WTC11 (cell line): Measurements from ENCODE around the gene NUB1.

ENCODE experiments used
- CTCF ChIP-seq: fragments of 200-600 bp; IDR thresholded peaks from 2 replicates; pipeline ENCODE4 v1.8.0; 2022; ENCODE audit warnings: antibody characterized with exemption
- ZNF425 ChIP-seq: fragments of 250-450 bp; sonication (Bioruptor Pico); conservative IDR thresholded peaks from 2 replicates; pipeline ENCODE4 v1.9.0; 2021; ENCODE audit warnings: mild to moderate bottlenecking

- TF ChIP-seq ZNF425 (CRISPR knock-in tag) (no peak), CTCF (no peak)
Measured at GRCh38 chr7:151367284-151367683, 25.7 kb downstream of the NUB1 start.
